Measurements from ENCODE around the gene ALDH18A1. TPM values are rescaled to one million over a fixed set of nuclear protein-coding genes. Genes with fewer than 3 reads are reported as not detected.
"Not testable (repeated sequence)": the region's sequence is repeated elsewhere in the genome, so short reads cannot be mapped to it uniquely, and the experiment has no call there.

The ALDH18A1 gene
- total and polyA plus RNA-seq, 2 of the 8 experiments (the other 6 are each of a cell fraction or from before 2014, with no cell fraction given): 59.6 to 128 TPM

GRCh38 chr10:95672641-95673040, 16.1 kb upstream of the ALDH18A1 start:
- H2BK5ac ChIP-seq (ENCODE audit: low read depth, low read length); H3K18ac ChIP-seq (ENCODE audit: extremely low read depth, low read length); H3K4me1 ChIP-seq (replicated peaks in 1 of 4; ENCODE audit: control insufficient read depth in 3 of 4, insufficient read depth in 4 of 4, low read length in 3 of 4); H2BK120ac ChIP-seq (replicated peaks; ENCODE audit: low read depth, low read length); H2BK12ac ChIP-seq (ENCODE audit: low read depth, low read length); H2AFZ ChIP-seq (ENCODE audit: low read length); H2AK5ac ChIP-seq (ENCODE audit: low read depth, low read length); H3K9ac ChIP-seq (replicated peaks in 1 of 4; ENCODE audit: extremely low read depth in 1 of 4, low read depth in 3 of 4, low read length in 3 of 4); H2BK15ac ChIP-seq (ENCODE audit: low read length); FAIRE-seq; POLR2A ChIA-PET (ENCODE audit: partially characterized antibody); H4K20me1 ChIP-seq (replicated peaks in 1 of 2; ENCODE audit: control insufficient read depth in 1 of 2, insufficient read depth in 2 of 2, low read length in 2 of 2); DNase-seq (ENCODE audit: low read depth in 1 of 2, low spot score in 2 of 2); H3K9me3 ChIP-seq (ENCODE audit: insufficient read depth in 2 of 2, low read depth in 1 of 2, low read length in 1 of 2); H3K27me3 ChIP-seq (replicated peaks in 1 of 4; ENCODE audit: control insufficient read depth in 3 of 4, extremely low read depth in 1 of 4, insufficient read depth in 3 of 4, low read length in 3 of 4); H3K4me2 ChIP-seq (ENCODE audit: insufficient read depth in 1 of 2, low read depth in 2 of 2, low read length in 2 of 2); H3K56ac ChIP-seq (replicated peaks; ENCODE audit: insufficient read length, low read depth, low read length); H3K14ac ChIP-seq (ENCODE audit: insufficient read length); H4K91ac ChIP-seq (replicated peaks; ENCODE audit: insufficient read length, low read length); H3K23me2 ChIP-seq (ENCODE audit: low read depth, low read length); H3K4ac ChIP-seq (replicated peaks; ENCODE audit: insufficient read length, low read depth, low read length); H2BK20ac ChIP-seq (ENCODE audit: low read length); H3K27ac ChIP-seq (ENCODE audit: low read depth, low read length); H4K8ac ChIP-seq (ENCODE audit: extremely low read depth, insufficient read depth, low read length); H3K4me3 ChIP-seq (ENCODE audit: extremely low read depth in 1 of 4, insufficient read depth in 2 of 4, low read depth in 3 of 4, low read length in 4 of 4); H4K5ac ChIP-seq (ENCODE audit: insufficient read length, low read depth, low read length); H3K79me2 ChIP-seq (ENCODE audit: control insufficient read depth in 1 of 2, insufficient read depth in 2 of 2, low read length in 2 of 2); H3K79me1 ChIP-seq (ENCODE audit: low read depth, low read length); H3K23ac ChIP-seq (ENCODE audit: insufficient read length): not testable (repeated sequence)
- WGBS, 2 experiments (ENCODE audit: extremely low coverage in 1 of 2, insufficient coverage in 1 of 2, insufficient read length in 1 of 2, insufficient replicate concordance in 2 of 2, low coverage in 1 of 2, low lambda C conversion rate in 2 of 2, missing lambda C conversion rate in 1 of 2): 93% methylated on average over 7 of the region's 7 CpGs; no CpG with 5 or more reads in 1 of the 2 experiments
- H3K36me3 ChIP-seq (ENCODE audit: control insufficient read depth in 2 of 4, insufficient read depth in 4 of 4, low read length in 3 of 4): peaks cover 0 to 29% (median under 1%) of the 10 kb centered on the region in 4 experiments; a peak in 2 of 8 replicates
- CTCF ChIA-PET (ENCODE audit: partially characterized antibody): interaction anchor here (0.7 to 2.0 kb wide), 4 partner anchors 21 to 192 kb away, joined by 3 to 5 read pairs (median 4); partner anchors contain the start of gene TCTN3

Measured in H1 (cell line).